ENCODE data around the gene GPR4. TPM values are rescaled to one million over a fixed set of nuclear protein-coding genes. Genes with fewer than 3 reads are reported as not detected.

The GPR4 gene
- polyA plus RNA-seq, 1 donor (not counting 4 experiments of a cell fraction or from before 2014, with no cell fraction given): not detected

DNA sequence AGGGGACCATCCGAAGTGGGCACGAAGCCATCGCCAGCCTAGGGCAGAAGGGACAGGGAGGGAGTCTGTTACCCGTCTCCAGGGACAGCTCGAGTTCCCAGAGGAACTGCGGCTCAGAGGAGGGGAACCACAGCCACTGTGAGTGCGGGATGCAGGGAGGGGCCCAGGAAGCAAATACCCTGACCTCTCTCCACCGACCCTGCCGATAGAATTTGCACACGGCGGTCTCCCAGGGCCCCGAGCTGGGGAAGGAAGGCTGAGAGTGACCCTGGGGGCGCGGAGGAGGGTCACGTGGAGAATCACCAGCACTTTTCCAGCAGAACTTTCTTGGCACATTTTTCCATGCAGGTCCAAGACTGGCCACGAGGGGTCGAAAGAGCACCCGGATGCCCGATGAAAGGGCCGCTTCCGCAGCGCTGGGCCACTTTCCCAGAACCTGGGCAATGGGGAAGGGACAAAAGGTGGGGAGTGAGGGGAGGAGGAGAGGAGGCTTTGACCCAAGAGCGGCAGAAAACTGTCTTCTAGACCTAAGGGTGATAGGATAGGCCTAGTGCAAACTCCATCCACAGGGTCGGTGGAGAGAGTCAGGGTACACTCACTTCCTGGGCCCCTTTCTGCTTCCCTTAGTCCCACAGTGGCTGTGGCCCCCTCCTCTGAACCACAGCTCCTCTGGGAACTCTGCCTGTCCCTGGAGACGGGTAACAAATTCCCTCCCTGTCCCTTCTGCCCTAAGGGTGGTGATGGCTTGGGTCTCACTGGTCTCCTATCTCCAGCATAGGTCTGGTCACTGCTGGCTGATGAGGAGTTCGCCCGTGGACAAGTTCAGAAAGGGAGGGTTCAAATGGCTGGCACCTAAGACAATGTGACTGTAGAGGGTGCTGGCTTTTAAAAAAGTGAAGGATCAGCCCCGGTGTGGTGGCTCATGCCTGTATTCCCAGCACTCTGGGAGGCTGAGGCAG lies 5.3 kb upstream of the GPR4 start:
- peak; percentile 39 for FAIRE-seq
- Histone ChIP-seq H3K4me1 (ENCODE audit: control insufficient read depth, extremely low read depth, insufficient read depth, low read length) (peaks cover 8% of the 10 kb centered on the region), H3K79me2 (ENCODE audit: control insufficient read depth, insufficient read depth, low read length) (no peaks in the 10 kb centered on the region), H3K9me3 (ENCODE audit: control insufficient read depth, low read depth, low read length) (no peaks in the 10 kb centered on the region), H3K27me3 (ENCODE audit: control insufficient read depth, extremely low read depth, insufficient read depth, low read length) (peaks cover 2% of the 10 kb centered on the region), H3K4me2 (ENCODE audit: control insufficient read depth, extremely low read depth, insufficient read depth, low read depth, low read length) (peak overlapping the region; percentile 8), H3K9ac (ENCODE audit: control insufficient read depth, extremely low read depth, insufficient read depth, low read length) (peak overlapping the region; percentile 33), H3K4me3 (ENCODE audit: control insufficient read depth in 2 of 3, extremely low read depth in 1 of 3, insufficient read depth in 2 of 3, low read depth in 1 of 3, low read length in 3 of 3) (peak overlapping the region in 1 of 3 experiments; percentile 31), H2AFZ (ENCODE audit: control insufficient read depth, low read length) (peak overlapping the region; percentile 68), H3K27ac (ENCODE audit: control insufficient read depth, insufficient read depth, low read length) (no peak overlapping the region), H3K9me1 (ENCODE audit: control insufficient read depth, extremely low read depth, insufficient read depth, low read length) (no peaks in the 10 kb centered on the region), H3K36me3 (ENCODE audit: control insufficient read depth in 2 of 2, extremely low read depth in 1 of 2, insufficient read depth in 2 of 2, low read length in 2 of 2) (peaks cover 6 to 11% of the 10 kb centered on the region in 2 experiments), H4K20me1 (ENCODE audit: control insufficient read depth, extremely low read depth, insufficient read depth, low read length) (no peaks in the 10 kb centered on the region)
- DNase-seq (ENCODE audit: low read depth, low spot score): no peak
- dilution Hi-C loops (cut with MboI; ENCODE audit: extremely low pct_ligation_motif_present, low sequenced_read_pairs): no loop called here
- TF ChIP-seq CTCF (optimal IDR thresholded peaks at IDR 0.05 in 1 of 3, IDR thresholded peaks at IDR 0.05 in 1 of 3, conservative IDR thresholded peaks at IDR 0.05 in 1 of 3; ENCODE audit: extremely low read depth in 1 of 3, insufficient read depth in 2 of 3, low read length in 3 of 3) (peak; percentile 81 to 91 (median 89)), EZH2 (IDR thresholded peaks at IDR 0.05; ENCODE audit: low read length) (no peak)

DNA sequence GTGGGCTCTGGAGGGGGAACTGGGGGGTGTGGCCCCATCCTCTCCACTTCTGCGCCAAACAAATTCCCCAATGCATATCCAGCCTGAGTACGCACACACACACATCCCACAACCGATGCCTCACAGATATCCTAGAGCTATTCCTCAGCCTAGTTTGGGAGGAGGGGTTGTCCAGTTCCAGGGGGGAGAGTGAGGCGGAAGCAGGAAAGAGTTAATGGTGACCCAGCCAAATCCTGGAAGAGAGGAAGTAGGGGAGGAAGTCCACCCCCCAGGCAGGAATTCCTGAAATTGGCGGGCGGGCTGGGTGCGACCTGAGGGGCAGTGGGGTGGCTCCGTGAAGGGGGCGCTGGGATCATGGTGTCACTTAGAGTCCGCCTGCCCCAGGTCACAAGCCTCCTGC lies 897 bp downstream of the GPR4 start:
- Histone ChIP-seq H3K4me2 (ENCODE audit: control insufficient read depth, extremely low read depth, insufficient read depth, low read depth, low read length) (peak overlapping the region; percentile 32), H3K9me3 (ENCODE audit: control insufficient read depth, low read depth, low read length) (no peaks in the 10 kb centered on the region), H4K20me1 (ENCODE audit: control insufficient read depth, extremely low read depth, insufficient read depth, low read length) (no peaks in the 10 kb centered on the region), H3K9ac (ENCODE audit: control insufficient read depth, extremely low read depth, insufficient read depth, low read length) (no peak overlapping the region), H3K27me3 (ENCODE audit: control insufficient read depth, extremely low read depth, insufficient read depth, low read length) (peaks cover 51% of the 10 kb centered on the region), H3K79me2 (ENCODE audit: control insufficient read depth, insufficient read depth, low read length) (no peaks in the 10 kb centered on the region), H3K9me1 (ENCODE audit: control insufficient read depth, extremely low read depth, insufficient read depth, low read length) (no peaks in the 10 kb centered on the region), H3K4me1 (ENCODE audit: control insufficient read depth, extremely low read depth, insufficient read depth, low read length) (peaks cover 7% of the 10 kb centered on the region), H3K36me3 (ENCODE audit: control insufficient read depth in 2 of 2, extremely low read depth in 1 of 2, insufficient read depth in 2 of 2, low read length in 2 of 2) (no peaks in the 10 kb centered on the region), H3K4me3 (ENCODE audit: control insufficient read depth in 2 of 3, extremely low read depth in 1 of 3, insufficient read depth in 2 of 3, low read depth in 1 of 3, low read length in 3 of 3) (no peak overlapping the region), H3K27ac (ENCODE audit: control insufficient read depth, insufficient read depth, low read length) (no peak overlapping the region), H2AFZ (ENCODE audit: control insufficient read depth, low read length) (no peak overlapping the region)
- TF ChIP-seq EZH2 (IDR thresholded peaks at IDR 0.05; ENCODE audit: low read length) (no peak), CTCF (optimal IDR thresholded peaks at IDR 0.05 in 1 of 3, IDR thresholded peaks at IDR 0.05 in 1 of 3, conservative IDR thresholded peaks at IDR 0.05 in 1 of 3; ENCODE audit: extremely low read depth in 1 of 3, insufficient read depth in 2 of 3, low read length in 3 of 3) (no peak)
- dilution Hi-C loops (cut with MboI; ENCODE audit: extremely low pct_ligation_motif_present, low sequenced_read_pairs): no loop called here
- DNase-seq (ENCODE audit: low read depth, low spot score) (no peak), FAIRE-seq (no peak)
